Panc1 (cell line): ENCODE measurements around the gene SLC66A2.

Experiments used
- CTCF ChIP-seq: fragments of 450-650 bp; IDR thresholded peaks from 2 replicates; pipeline ENCODE4 v1.5.1; 2017; ENCODE audit warnings: mild to moderate bottlenecking
- POLR2AphosphoS5 ChIP-seq: IDR thresholded peaks from 2 replicates; pipeline ENCODE4 v1.6.1; 2012; ENCODE audit warnings: mild to moderate bottlenecking, low read depth, low read length, moderate library complexity
- REST ChIP-seq, 2 experiments: IDR thresholded peaks; 2 replicates each; pipeline ENCODE4 v1.6.1; 2011 to 2012; ENCODE audit warnings: low read depth in 2 of 2, control low read depth in 1 of 2, low read length in 1 of 2, mild to moderate bottlenecking in 1 of 2, moderate library complexity in 1 of 2; ENCODE audit not compliant: insufficient read depth in 1 of 2
- SIN3A ChIP-seq: IDR thresholded peaks from 2 replicates; pipeline ENCODE4 v1.6.1; 2012; ENCODE audit warnings: low read depth, mild to moderate bottlenecking, low read length, moderate library complexity, borderline replicate concordance; ENCODE audit not compliant: insufficient read depth

- TF ChIP-seq SIN3A (no peak), CTCF (no peak), REST (IDR thresholded peaks at IDR 0.05; ENCODE audit: insufficient read depth in 1 of 2, low read depth in 2 of 2, low read length in 1 of 2) (no peak), POLR2AphosphoS5 (no peak)
Observed at GRCh38 chr18:79869591-79870300, 81.7 kb downstream of the SLC66A2 start.
